Mesenchymal stem cell (in vitro differentiated cells and primary cell): Measurements from ENCODE around the gene PLXNA2.
A peak's percentile ranks its signal among the peaks of the same experiment; 100 is the strongest.

Source experiments
- DNase-seq: peaks from one replicate; pipeline ENCODE4 v3.0.0-alpha.2; 2013
- H2AFZ ChIP-seq: one replicate; pipeline ENCODE4 v1.6.1; 2013; ENCODE audit warnings: low read depth, mild to moderate bottlenecking, control low read depth, inconsistent platforms, low read length, moderate library complexity
- H2AK5ac ChIP-seq: 2 replicates; pipeline ENCODE4 v1.6.1; 2013; ENCODE audit warnings: low read length, moderate library complexity, mild to moderate bottlenecking, inconsistent platforms; ENCODE audit not compliant: severe bottlenecking
- H2BK120ac ChIP-seq: one replicate; pipeline ENCODE4 v1.6.1; 2013; ENCODE audit warnings: low read depth, mild to moderate bottlenecking, inconsistent platforms, low read length, moderate library complexity
- H2BK12ac ChIP-seq, 2 experiments: one replicate each; pipeline ENCODE4 v1.6.1; 2013; ENCODE audit warnings: inconsistent platforms in 2 of 2, low read length in 2 of 2, mild to moderate bottlenecking in 2 of 2, moderate library complexity in 2 of 2, control low read depth in 1 of 2
- H2BK15ac ChIP-seq: one replicate; pipeline ENCODE4 v1.6.1; 2013; ENCODE audit warnings: mild to moderate bottlenecking, low read depth, inconsistent platforms; ENCODE audit not compliant: poor library complexity, severe bottlenecking
- H2BK5ac ChIP-seq: 2 replicates; pipeline ENCODE4 v1.6.1; 2013; ENCODE audit warnings: low read depth, mild to moderate bottlenecking, low read length, control low read depth, inconsistent platforms; ENCODE audit not compliant: poor library complexity, severe bottlenecking
- H3K14ac ChIP-seq, 2 experiments: one replicate each; pipeline ENCODE4 v1.6.1; 2013; ENCODE audit warnings: inconsistent platforms in 2 of 2, low read length in 2 of 2, control low read depth in 1 of 2, mild to moderate bottlenecking in 1 of 2, moderate library complexity in 1 of 2
- H3K18ac ChIP-seq, 2 experiments: one replicate each; pipeline ENCODE4 v1.6.1; 2013; ENCODE audit warnings: inconsistent platforms in 2 of 2, low read length in 2 of 2, control low read depth in 1 of 2, low read depth in 1 of 2, mild to moderate bottlenecking in 1 of 2
- H3K23ac ChIP-seq, 2 experiments: one replicate each; pipeline ENCODE4 v1.6.1; 2013; ENCODE audit warnings: inconsistent platforms in 2 of 2, low read length in 2 of 2, mild to moderate bottlenecking in 2 of 2, moderate library complexity in 2 of 2, control low read depth in 1 of 2
- H3K27ac ChIP-seq: 2 replicates; pipeline ENCODE4 v1.5.1; 2013; ENCODE audit warnings: mild to moderate bottlenecking, moderate library complexity, low read length, control low read depth, inconsistent platforms; ENCODE audit not compliant: poor library complexity, severe bottlenecking
- H3K27me3 ChIP-seq, 2 experiments: 2 replicates each; pipeline versions ENCODE4 v1.6.1 to v1.7.0; 2013; ENCODE audit warnings: low read length in 2 of 2, mild to moderate bottlenecking in 2 of 2, moderate library complexity in 2 of 2, control low read depth in 1 of 2, inconsistent platforms in 1 of 2; ENCODE audit not compliant: control insufficient read depth in 1 of 2, insufficient read depth in 1 of 2
- H3K36me3 ChIP-seq, 2 experiments: 2 replicates each; pipeline versions ENCODE4 v1.6.1 to v1.7.0; 2013; ENCODE audit warnings: low read length in 2 of 2, control low read depth in 1 of 2, inconsistent platforms in 1 of 2, low read depth in 1 of 2, mild to moderate bottlenecking in 1 of 2; ENCODE audit not compliant: insufficient read depth in 2 of 2, control insufficient read depth in 1 of 2
- H3K4ac ChIP-seq, 2 experiments: one replicate each; pipeline ENCODE4 v1.6.1; 2013; ENCODE audit warnings: inconsistent platforms in 2 of 2, low read length in 2 of 2, mild to moderate bottlenecking in 2 of 2, moderate library complexity in 2 of 2, control low read depth in 1 of 2, low read depth in 1 of 2
- H3K4me1 ChIP-seq: 2 replicates; pipeline ENCODE4 v1.6.1; 2013; ENCODE audit warnings: low read depth, low read length, control low read depth; ENCODE audit not compliant: control insufficient read depth, insufficient read depth
- H3K4me2 ChIP-seq: 2 replicates; pipeline ENCODE4 v1.6.1; 2013; ENCODE audit warnings: low read length, mild to moderate bottlenecking, inconsistent platforms; ENCODE audit not compliant: poor library complexity, severe bottlenecking
- H3K4me3 ChIP-seq, 2 experiments: 2 replicates each; pipeline versions ENCODE4 v1.5.1 to v1.7.0; 2013; ENCODE audit warnings: low read length in 2 of 2, mild to moderate bottlenecking in 2 of 2, control low read depth in 1 of 2, low read depth in 1 of 2; ENCODE audit not compliant: insufficient read depth in 1 of 2
- H3K79me1 ChIP-seq: replicated peaks from 2 replicates; pipeline ENCODE4 v1.6.1; 2013; ENCODE audit warnings: mild to moderate bottlenecking, control low read depth, low read length, inconsistent platforms; ENCODE audit not compliant: poor library complexity, severe bottlenecking
- H3K9ac ChIP-seq: 2 replicates; pipeline ENCODE4 v1.7.0; 2013; ENCODE audit warnings: mild to moderate bottlenecking, low read length, moderate library complexity
- H3K9me3 ChIP-seq: 2 replicates; pipeline ENCODE4 v1.7.0; 2013; ENCODE audit warnings: mild to moderate bottlenecking, low read length; ENCODE audit not compliant: control insufficient read depth
- H4K8ac ChIP-seq: one replicate; pipeline ENCODE4 v1.6.1; 2013; ENCODE audit warnings: inconsistent platforms, mild to moderate bottlenecking, low read length, moderate library complexity
- H4K91ac ChIP-seq: one replicate; pipeline ENCODE4 v1.6.1; 2013; ENCODE audit warnings: mild to moderate bottlenecking, low read length, inconsistent platforms
- WGBS: methylation state at CpG from one replicate; pipeline ENCODE4 v1.1.7; 2013; ENCODE audit warnings: mixed read lengths; 5-methylcytosine and 5-hydroxymethylcytosine counted together

Gene PLXNA2

GRCh38 chr1:208269338-208269666 lies 25.1 kb upstream of the PLXNA2 start:
- no peak overlapping the region for H3K4ac ChIP-seq
- no peak overlapping the region for H3K4me3 ChIP-seq
- no peaks in the 10 kb centered on the region for H3K36me3 ChIP-seq
- H3K14ac ChIP-seq = no peak overlapping the region
- H4K91ac ChIP-seq = no peak overlapping the region
- no peak overlapping the region for H2BK12ac ChIP-seq
- H3K4me2 ChIP-seq = no peak overlapping the region
- H2BK5ac ChIP-seq = no peak overlapping the region
- no peaks in the 10 kb centered on the region for H3K4me1 ChIP-seq
- DNase-seq = no peak
- H2AFZ ChIP-seq = no peak overlapping the region
- H3K27ac ChIP-seq = no peak overlapping the region
- H2AK5ac ChIP-seq = no peak overlapping the region
- no peak overlapping the region for H2BK120ac ChIP-seq
- H3K9me3 ChIP-seq = no peaks in the 10 kb centered on the region
- 73% methylated on average over 6 of the region's 6 CpGs for WGBS
- no peak overlapping the region for H2BK15ac ChIP-seq
- H3K23ac ChIP-seq = no peak overlapping the region
- no peaks in the 10 kb centered on the region for H3K79me1 ChIP-seq
- H3K27me3 ChIP-seq = peaks cover 43 to 77% of the 10 kb centered on the region in 2 experiments
- H3K18ac ChIP-seq = no peak overlapping the region
- no peak overlapping the region for H4K8ac ChIP-seq
- no peak overlapping the region for H3K9ac ChIP-seq

GRCh38 chr1:208268541-208269337 lies 24.6 kb upstream of the PLXNA2 start:
- Histone ChIP-seq H3K27me3 (peaks cover 43 to 77% of the 10 kb centered on the region in 2 experiments), H3K4me2 (no peak overlapping the region), H3K36me3 (no peaks in the 10 kb centered on the region), H3K9me3 (no peaks in the 10 kb centered on the region), H2AK5ac (no peak overlapping the region), H2BK15ac (no peak overlapping the region), H2BK5ac (no peak overlapping the region), H4K91ac (no peak overlapping the region), H3K79me1 (no peaks in the 10 kb centered on the region), H3K4ac (no peak overlapping the region), H4K8ac (no peak overlapping the region), H3K4me3 (no peak overlapping the region), H3K4me1 (no peaks in the 10 kb centered on the region), H3K9ac (no peak overlapping the region), H2AFZ (no peak overlapping the region), H3K23ac (no peak overlapping the region), H3K14ac (no peak overlapping the region), H2BK120ac (no peak overlapping the region), H3K27ac (no peak overlapping the region), H2BK12ac (no peak overlapping the region), H3K18ac (no peak overlapping the region)
- no peak for DNase-seq
- 75% methylated on average over 5 of the region's 9 CpGs for WGBS

- Histone ChIP-seq H3K14ac (no peak overlapping the region), H3K9me3 (peaks cover 12% of the 10 kb centered on the region), H3K18ac (no peak overlapping the region), H3K27me3 (peaks cover 35 to 63% of the 10 kb centered on the region in 2 experiments), H4K91ac (no peak overlapping the region), H2AK5ac (no peak overlapping the region), H2AFZ (no peak overlapping the region), H2BK12ac (no peak overlapping the region), H2BK15ac (no peak overlapping the region), H3K4me1 (no peaks in the 10 kb centered on the region), H3K36me3 (no peaks in the 10 kb centered on the region), H3K4ac (no peak overlapping the region), H3K9ac (no peak overlapping the region), H3K27ac (no peak overlapping the region), H2BK120ac (no peak overlapping the region), H3K23ac (no peak overlapping the region), H2BK5ac (no peak overlapping the region), H3K4me2 (no peak overlapping the region), H3K79me1 (no peaks in the 10 kb centered on the region), H3K4me3 (no peak overlapping the region), H4K8ac (no peak overlapping the region)
- DNase-seq = no peak
- WGBS = 85% methylated on average over 2 of the region's 3 CpGs
These were observed 21.3 kb upstream of the PLXNA2 start for GRCh38 chr1:208265525-208265924.

- Histone ChIP-seq H3K27me3 (peaks cover 35 to 59% of the 10 kb centered on the region in 2 experiments), H3K14ac (no peak overlapping the region), H2BK12ac (no peak overlapping the region), H3K36me3 (no peaks in the 10 kb centered on the region), H2AFZ (no peak overlapping the region), H3K23ac (no peak overlapping the region), H3K9ac (peak overlapping the region; percentile 72), H3K4me1 (no peaks in the 10 kb centered on the region), H3K4me2 (no peak overlapping the region), H4K91ac (no peak overlapping the region), H3K9me3 (peaks cover 15% of the 10 kb centered on the region), H2BK15ac (no peak overlapping the region), H2BK120ac (no peak overlapping the region), H3K27ac (no peak overlapping the region), H2BK5ac (no peak overlapping the region), H3K4me3 (no peak overlapping the region), H4K8ac (no peak overlapping the region), H3K18ac (no peak overlapping the region), H2AK5ac (no peak overlapping the region), H3K4ac (no peak overlapping the region), H3K79me1 (no peaks in the 10 kb centered on the region)
- DNase-seq = no peak
- 96% methylated on average over 2 of the region's 2 CpGs for WGBS
These were observed 20.9 kb upstream of the PLXNA2 start for GRCh38 chr1:208265122-208265469.
